SK-N-MC (cell line): ENCODE data around the gene ZNF446.

Experiments used
- DNase-seq: peaks from one replicate; pipeline ENCODE4 v3.0.0-alpha.2; 2011; ENCODE audit warnings: low read depth, low spot score
- H3K27ac ChIP-seq: fragments of 200-600 bp; sonication (generic); 2 replicates; pipeline ENCODE4 v1.5.1; 2016; ENCODE audit warnings: mixed run types
- H3K36me3 ChIP-seq: fragments of 200-600 bp; sonication (generic); 2 replicates; pipeline ENCODE4 v1.6.1; 2017; ENCODE audit warnings: antibody characterized with exemption, low read length, mixed read lengths; ENCODE audit not compliant: insufficient read depth
- H3K4me3 ChIP-seq: fragments of 200-600 bp; sonication (generic); 2 replicates; pipeline ENCODE4 v1.5.1; 2016
- H3K9ac ChIP-seq: fragments of 200-600 bp; sonication (generic); 2 replicates; pipeline ENCODE4 v1.8.0; 2017; ENCODE audit warnings: mixed run types, mixed read lengths; ENCODE audit not compliant: insufficient read length
- H3K9me3 ChIP-seq: fragments of 200-600 bp; sonication (generic); 2 replicates; pipeline ENCODE4 v1.6.1; 2017; ENCODE audit warnings: low read depth, mild to moderate bottlenecking, antibody characterized with exemption, low read length, moderate library complexity, mixed read lengths
- EZH2 ChIP-seq: fragments of 200-600 bp; sonication (generic); IDR thresholded peaks from one replicate; pipeline ENCODE4 v1.6.1; 2017; ENCODE audit warnings: antibody characterized with exemption
- FOXP2 ChIP-seq: optimal IDR thresholded peaks from 2 replicates; pipeline ENCODE3; 2011; ENCODE audit warnings: mild to moderate bottlenecking, moderate library complexity; ENCODE audit not compliant: insufficient read depth; ENCODE audit errors: extremely low read length, control extremely low read depth
- POLR2AphosphoS5 ChIP-seq: IDR thresholded peaks from 2 replicates; pipeline ENCODE4 v1.6.1; 2012; ENCODE audit warnings: mild to moderate bottlenecking, low read depth, low read length, borderline replicate concordance

ZNF446 gene

GRCh38 chr19:58529405-58529804, 53.3 kb downstream of the ZNF446 start:
- Histone ChIP-seq H3K36me3 (no peaks in the 10 kb centered on the region), H3K9ac (no peak overlapping the region), H3K27ac (no peak overlapping the region), H3K4me3 (no peak overlapping the region), H3K9me3 (no peaks in the 10 kb centered on the region)
- TF ChIP-seq FOXP2 = no peak
- no peak for TF ChIP-seq EZH2
- no peak for TF ChIP-seq POLR2AphosphoS5
- DNase-seq = no peak
